Testis (tissue), 3 donors: Measurements from ENCODE around the gene PRRG1. TPM values are rescaled to one million over a fixed set of nuclear protein-coding genes. Genes with fewer than 3 reads are reported as not detected.

Experiments used
- DNase-seq: peaks from one replicate; pipeline ENCODE4 v3.0.0-alpha.2; 2019
- H3K27ac ChIP-seq, 2 donors: fragments of 200-600 bp; sonication (generic); one replicate each; pipeline ENCODE4 v1.5.1; 2019
- H3K27me3 ChIP-seq: fragments of 200-600 bp; sonication (generic); one replicate; pipeline ENCODE4 v1.5.1; 2019
- H3K36me3 ChIP-seq: fragments of 200-600 bp; sonication (generic); one replicate; pipeline ENCODE4 v1.5.1; 2017; ENCODE audit warnings: low read depth; ENCODE audit errors: missing control alignments
- H3K4me1 ChIP-seq: fragments of 200-600 bp; sonication (generic); one replicate; pipeline ENCODE4 v1.5.1; 2019
- H3K4me3 ChIP-seq, 2 donors: fragments of 200-600 bp; sonication (generic); one replicate each; pipeline ENCODE4 v1.5.1; 2017 to 2019
- H3K9me3 ChIP-seq: fragments of 200-600 bp; sonication (generic); one replicate; pipeline ENCODE4 v1.5.1; 2017
- POLR2A ChIP-seq: fragments of 450-650 bp; IDR thresholded peaks from one replicate; pipeline ENCODE4 v1.6.1; 2017; ENCODE audit warnings: antibody characterized with exemption, mild to moderate bottlenecking, moderate library complexity
- WGBS, 2 donors: methylation state at CpG; one replicate each; pipeline ENCODE4 v1.1.5; 2018; 5-methylcytosine and 5-hydroxymethylcytosine counted together
- intact Hi-C: fragments of 100-400 bp; cut with DNase I; formaldehyde crosslinking; loops from one replicate; pipeline ENCODE4 v1.15.1; 2023; ENCODE audit warnings: low total_unique reads
- polyA plus RNA-seq: library from polyadenylated mRNA; stranded (reverse); fragments of 350-450 nt; fragmentation: Illumina TruSeq; extraction: RNeasy Lipid Tissue Mini Kit (QIAGEN cat#74804); gene quantifications from one replicate; pipeline ENCODE4 v1.2.3, GENCODE V29; 2014; ENCODE audit warnings: low read depth, low replicate concordance; ENCODE audit not compliant: insufficient read depth
- total RNA-seq, 2 donors: library from RNA; depleted of rRNA; stranded (reverse); fragments of >200 nt; gene quantifications; one replicate each; pipeline ENCODE4 v1.2.3, GENCODE V29; 2016
- TF ChIP-seq, protein P1 (sequence below), 3 experiments: fragments of 450-650 bp in 2 of 3; fragments of 200-600 bp in 1 of 3; sonication (generic) in 1 of 3; IDR thresholded peaks; one replicate each; pipeline ENCODE4 v1.5.1; 2016 to 2019; ENCODE audit warnings: antibody characterized with exemption in 3 of 3, mild to moderate bottlenecking in 2 of 3, moderate library complexity in 1 of 3

Gene PRRG1
- total and polyA plus RNA-seq, 3 donors from 2014 or later = 3.1 to 4.9 (median 3.3) TPM

DNA sequence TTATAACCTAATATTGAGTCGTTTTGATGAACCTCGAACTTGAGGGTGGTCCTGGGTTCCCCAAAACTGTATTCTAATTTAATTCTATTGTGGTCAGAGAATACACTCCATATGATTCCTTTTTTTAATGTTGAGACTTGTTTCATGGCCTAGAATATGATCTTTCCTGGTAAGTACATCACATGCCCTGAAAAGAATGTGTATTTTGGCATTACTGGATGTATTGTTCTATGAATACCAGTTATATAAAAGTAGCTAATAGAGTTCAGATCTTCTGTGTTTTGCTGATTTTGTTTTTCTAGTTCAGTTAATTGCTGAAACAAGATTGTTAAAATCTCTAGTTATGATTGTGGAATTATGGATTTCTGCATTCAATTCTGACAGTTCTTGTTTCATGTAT is 18.8 kb downstream of the PRRG1 start:
- Histone ChIP-seq H3K27ac (no peak overlapping the region), H3K36me3 (no peaks in the 10 kb centered on the region), H3K27me3 (no peaks in the 10 kb centered on the region), H3K4me3 (no peak overlapping the region), H3K9me3 (no peaks in the 10 kb centered on the region), H3K4me1 (no peaks in the 10 kb centered on the region)
- no peak for TF ChIP-seq POLR2A
- TF ChIP-seq, protein P1, sequence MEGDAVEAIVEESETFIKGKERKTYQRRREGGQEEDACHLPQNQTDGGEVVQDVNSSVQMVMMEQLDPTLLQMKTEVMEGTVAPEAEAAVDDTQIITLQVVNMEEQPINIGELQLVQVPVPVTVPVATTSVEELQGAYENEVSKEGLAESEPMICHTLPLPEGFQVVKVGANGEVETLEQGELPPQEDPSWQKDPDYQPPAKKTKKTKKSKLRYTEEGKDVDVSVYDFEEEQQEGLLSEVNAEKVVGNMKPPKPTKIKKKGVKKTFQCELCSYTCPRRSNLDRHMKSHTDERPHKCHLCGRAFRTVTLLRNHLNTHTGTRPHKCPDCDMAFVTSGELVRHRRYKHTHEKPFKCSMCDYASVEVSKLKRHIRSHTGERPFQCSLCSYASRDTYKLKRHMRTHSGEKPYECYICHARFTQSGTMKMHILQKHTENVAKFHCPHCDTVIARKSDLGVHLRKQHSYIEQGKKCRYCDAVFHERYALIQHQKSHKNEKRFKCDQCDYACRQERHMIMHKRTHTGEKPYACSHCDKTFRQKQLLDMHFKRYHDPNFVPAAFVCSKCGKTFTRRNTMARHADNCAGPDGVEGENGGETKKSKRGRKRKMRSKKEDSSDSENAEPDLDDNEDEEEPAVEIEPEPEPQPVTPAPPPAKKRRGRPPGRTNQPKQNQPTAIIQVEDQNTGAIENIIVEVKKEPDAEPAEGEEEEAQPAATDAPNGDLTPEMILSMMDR (IDR thresholded peaks at IDR 0.05) = no peak
- intact Hi-C loops = no loop called here
- no peak for DNase-seq
- WGBS, 2 donors = 93% methylated on average over 2 of the region's 2 CpGs

- 85% methylated on average over 4 of the region's 4 CpGs; no CpG with 5 or more reads in 1 of the 2 donors for WGBS, 2 donors
These were observed 21.5 kb downstream of the PRRG1 start for GRCh38 chrX:37370499-37371141.

GRCh38 chrX:37371578-37371991 is 22.4 kb downstream of the PRRG1 start:
- no peaks in the 10 kb centered on the region for H3K27me3 ChIP-seq
- H3K27ac ChIP-seq = no peak overlapping the region
- TF ChIP-seq, protein P1 (IDR thresholded peaks at IDR 0.05) = no peak
- TF ChIP-seq POLR2A = no peak
- H3K9me3 ChIP-seq = no peaks in the 10 kb centered on the region
- 98% methylated on average over 8 of the region's 8 CpGs; no CpG with 5 or more reads in 1 of the 2 donors for WGBS, 2 donors
- no peak for DNase-seq
- no peaks in the 10 kb centered on the region for H3K36me3 ChIP-seq
- no peak overlapping the region for H3K4me3 ChIP-seq
- intact Hi-C loops = no loop called here
- no peaks in the 10 kb centered on the region for H3K4me1 ChIP-seq

More at GRCh38 chrX:37370499-37371141, 21.5 kb downstream of the PRRG1 start:
- Histone ChIP-seq H3K4me3 (no peak overlapping the region), H3K36me3 (no peaks in the 10 kb centered on the region), H3K4me1 (no peaks in the 10 kb centered on the region), H3K27me3 (no peaks in the 10 kb centered on the region), H3K27ac (no peak overlapping the region), H3K9me3 (no peaks in the 10 kb centered on the region)
- TF ChIP-seq, protein P1 (IDR thresholded peaks at IDR 0.05) = no peak
- no peak for TF ChIP-seq POLR2A
- intact Hi-C loops = no loop called here
- DNase-seq = no peak

DNA sequence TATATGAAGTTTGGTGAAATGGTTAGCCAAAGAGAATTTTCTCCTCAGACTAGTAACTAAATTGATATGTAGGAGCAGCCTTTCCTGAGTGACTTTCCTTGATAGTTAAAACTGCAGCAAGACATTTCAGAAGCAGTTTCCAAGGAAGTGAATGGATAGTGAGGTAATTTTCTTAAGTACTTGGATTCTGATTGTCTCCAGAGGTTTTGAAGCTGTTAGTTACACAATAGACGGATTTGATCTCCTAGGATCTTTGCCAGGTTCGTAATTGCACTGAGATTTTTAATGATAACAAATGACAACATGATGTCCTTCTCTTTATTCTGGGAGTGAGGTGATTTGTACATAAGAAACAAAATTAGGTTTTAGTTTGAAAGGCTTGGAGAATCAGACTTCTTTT is 29.2 kb downstream of the PRRG1 start:
- H3K27ac ChIP-seq = no peak overlapping the region
- no peaks in the 10 kb centered on the region for H3K27me3 ChIP-seq
- no peak overlapping the region for H3K4me3 ChIP-seq
- WGBS, 2 donors = 59 to 62% methylated on average over 2 of the region's 2 CpGs
- DNase-seq = no peak
- H3K4me1 ChIP-seq = no peaks in the 10 kb centered on the region
- no peaks in the 10 kb centered on the region for H3K36me3 ChIP-seq
- TF ChIP-seq, protein P1 (IDR thresholded peaks at IDR 0.05) = no peak
- no peak for TF ChIP-seq POLR2A
- H3K9me3 ChIP-seq = no peaks in the 10 kb centered on the region
- intact Hi-C loops = no loop called here

DNA sequence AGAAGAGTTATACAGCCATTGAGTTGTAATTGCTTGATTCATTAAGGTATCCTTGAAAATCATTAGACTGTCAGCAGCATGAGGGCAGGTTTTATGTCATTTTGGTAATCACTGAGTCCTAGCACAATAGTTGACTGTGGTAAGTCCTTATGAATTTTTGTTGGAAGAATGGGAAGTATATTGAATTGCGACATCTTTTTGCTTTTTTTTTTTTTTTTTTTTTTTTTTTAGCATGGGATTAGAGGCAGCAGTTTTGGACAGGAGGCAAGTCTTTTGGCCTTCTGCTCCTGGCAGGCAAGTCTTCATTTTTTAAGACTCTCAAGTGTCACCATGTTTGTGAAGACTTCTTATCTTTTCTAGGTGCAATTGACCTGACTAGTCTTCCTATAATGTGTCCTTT is 29.7 kb downstream of the PRRG1 start:
- no peak overlapping the region for H3K4me3 ChIP-seq
- DNase-seq = no peak
- H3K27me3 ChIP-seq = no peaks in the 10 kb centered on the region
- TF ChIP-seq, protein P1 (IDR thresholded peaks at IDR 0.05) = no peak
- H3K4me1 ChIP-seq = no peaks in the 10 kb centered on the region
- no peaks in the 10 kb centered on the region for H3K36me3 ChIP-seq
- no peaks in the 10 kb centered on the region for H3K9me3 ChIP-seq
- H3K27ac ChIP-seq = no peak overlapping the region
- intact Hi-C loops = no loop called here
- WGBS, 2 donors = 63 to 100% methylated on average over 1 of the region's 1 CpG
